ENCODE results near the gene SCEL. TPM values are rescaled to one million over a fixed set of nuclear protein-coding genes. Genes with fewer than 3 reads are reported as not detected.

The SCEL gene
- total RNA-seq, 2 experiments from 2014 or later = not detected

DNA sequence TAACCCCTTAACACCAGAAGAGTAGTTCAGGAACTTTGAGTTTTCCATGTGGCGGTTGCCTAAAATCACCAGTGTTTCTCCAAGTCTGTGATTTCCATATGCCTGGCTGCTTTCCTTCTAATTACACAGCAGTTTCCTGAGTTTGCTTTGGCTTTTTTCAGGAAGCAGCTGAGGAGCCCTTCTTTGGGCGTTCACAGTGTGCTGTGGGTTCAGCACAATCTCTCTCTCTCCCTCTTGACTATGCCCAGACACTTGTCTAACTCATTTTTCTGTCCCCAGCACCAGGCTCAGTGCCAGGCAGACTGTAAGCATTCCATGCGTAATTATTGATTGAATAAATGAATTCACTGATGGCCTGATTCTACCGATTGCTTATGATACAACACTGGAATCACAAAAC is 19.7 kb downstream of the SCEL start:
- POLR2A ChIA-PET = no interaction called here
- H3K27me3 Mint-ChIP-seq = no peaks in the 10 kb centered on the region
- intact Hi-C loops (cut with DNase I, micrococcal nuclease) = no loop called here

DNA sequence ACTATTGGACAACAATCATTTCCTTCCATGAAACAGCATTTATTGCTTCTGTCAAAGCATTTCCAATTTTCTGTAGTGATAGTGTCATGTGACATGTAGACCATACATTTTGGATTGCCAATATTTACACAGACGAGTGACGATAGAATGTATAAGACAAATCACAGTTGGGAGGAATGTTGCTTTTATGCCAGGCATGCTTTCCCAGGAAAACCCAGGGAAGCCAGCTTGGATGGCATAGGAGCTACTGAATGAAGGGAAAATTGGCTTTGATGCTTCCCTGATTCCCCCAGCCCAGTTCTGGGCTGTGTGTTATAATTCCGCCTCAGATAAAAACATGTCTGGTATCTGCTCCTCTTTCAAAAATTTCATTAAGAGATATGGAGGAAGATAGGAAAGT is 22.5 kb downstream of the SCEL start:
- ATAC-seq (ENCODE audit: poor library complexity) (no peak), DNase-seq (no peak)
- intact Hi-C loops (cut with DNase I, micrococcal nuclease) = no loop called here
- Histone ChIP-seq H3K4me3 (ENCODE audit: low read length) (no peak overlapping the region), H3K4me1 (ENCODE audit: insufficient read depth, low read length) (peaks cover 7% of the 10 kb centered on the region), H3K27me3 (ENCODE audit: control insufficient read depth in 1 of 2, insufficient read depth in 2 of 2, low read length in 2 of 2) (no peaks in the 10 kb centered on the region), H3K36me3 (ENCODE audit: insufficient read depth, low read length) (no peaks in the 10 kb centered on the region), H3K27ac (ENCODE audit: low read depth in 1 of 2, low read length in 2 of 2) (no peak overlapping the region), H3K9me3 (ENCODE audit: control insufficient read depth in 1 of 2, insufficient read depth in 1 of 2, low read length in 2 of 2) (no peaks in the 10 kb centered on the region)
- no peaks in the 10 kb centered on the region for H3K27me3 Mint-ChIP-seq
- TF ChIP-seq CTCF (IDR thresholded peaks at IDR 0.05) = no peak
- peak overlapping the region; percentile 51 for H3K27ac Mint-ChIP-seq
- H3K4me3 Mint-ChIP-seq = no peak overlapping the region
- H3K9me3 Mint-ChIP-seq = no peaks in the 10 kb centered on the region
- H3K36me3 Mint-ChIP-seq (ENCODE audit: low read depth) = no peaks in the 10 kb centered on the region
- CTCF ChIA-PET = interaction anchor here (0.6 kb wide), 1 partner anchor 947 kb away, joined by 3 read pairs; no protein-coding TSS in a partner anchor
- POLR2A ChIA-PET = no interaction called here
- H3K4me1 Mint-ChIP-seq (ENCODE audit: low read depth) = peaks cover 16% of the 10 kb centered on the region

More for the DNA sequence above, 19.7 kb downstream of the SCEL start:
- Mint-ChIP-seq H3K4me3 (no peak overlapping the region), H3K36me3 (ENCODE audit: low read depth) (no peaks in the 10 kb centered on the region), H3K4me1 (ENCODE audit: low read depth) (peaks cover 16% of the 10 kb centered on the region), H3K27ac (no peak overlapping the region), H3K9me3 (no peaks in the 10 kb centered on the region)
- no peak for TF ChIP-seq CTCF (IDR thresholded peaks at IDR 0.05)
- no peaks in the 10 kb centered on the region for H3K27me3 ChIP-seq (ENCODE audit: control insufficient read depth in 1 of 2, insufficient read depth in 2 of 2, low read length in 2 of 2)
- no peak overlapping the region for H3K4me3 ChIP-seq (ENCODE audit: low read length)
- peaks cover 7% of the 10 kb centered on the region for H3K4me1 ChIP-seq (ENCODE audit: insufficient read depth, low read length)
- ATAC-seq (ENCODE audit: poor library complexity) = no peak
- no peak overlapping the region for H3K27ac ChIP-seq (ENCODE audit: low read depth in 1 of 2, low read length in 2 of 2)
- no peaks in the 10 kb centered on the region for H3K36me3 ChIP-seq (ENCODE audit: insufficient read depth, low read length)
- DNase-seq = no peak
- no peaks in the 10 kb centered on the region for H3K9me3 ChIP-seq (ENCODE audit: control insufficient read depth in 1 of 2, insufficient read depth in 1 of 2, low read length in 2 of 2)
- CTCF ChIA-PET = no interaction called here

DNA sequence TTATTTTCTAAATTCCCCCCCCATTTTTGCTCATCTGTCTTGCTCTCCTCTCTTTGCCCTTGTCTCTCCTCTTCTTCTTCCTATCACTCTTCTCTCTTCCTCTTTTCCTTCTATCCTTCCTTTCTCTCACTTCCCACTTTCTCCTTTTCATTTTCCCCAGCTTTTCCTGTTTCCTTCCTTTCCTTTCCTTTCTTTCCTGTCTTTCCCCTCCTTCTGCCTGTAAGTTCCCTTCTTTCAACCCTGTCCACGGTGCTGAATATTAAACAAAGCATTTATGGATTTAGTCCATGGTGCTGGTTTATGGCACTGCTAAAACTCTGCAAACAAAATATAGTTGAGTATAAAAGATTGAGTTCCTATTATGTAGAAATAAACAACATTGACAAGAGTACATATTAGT is 27.6 kb downstream of the SCEL start:
- no peaks in the 10 kb centered on the region for H3K27me3 Mint-ChIP-seq
- H3K9me3 ChIP-seq (ENCODE audit: control insufficient read depth in 1 of 2, insufficient read depth in 1 of 2, low read length in 2 of 2) = no peaks in the 10 kb centered on the region
- no peaks in the 10 kb centered on the region for H3K9me3 Mint-ChIP-seq
- no peak for DNase-seq
- H3K4me1 Mint-ChIP-seq (ENCODE audit: low read depth) = peaks cover 14% of the 10 kb centered on the region
- H3K4me3 ChIP-seq (ENCODE audit: low read length) = no peak overlapping the region
- ATAC-seq (ENCODE audit: poor library complexity) = no peak
- no peaks in the 10 kb centered on the region for H3K36me3 ChIP-seq (ENCODE audit: insufficient read depth, low read length)
- no peaks in the 10 kb centered on the region for H3K27me3 ChIP-seq (ENCODE audit: control insufficient read depth in 1 of 2, insufficient read depth in 2 of 2, low read length in 2 of 2)
- no peak overlapping the region for H3K27ac Mint-ChIP-seq
- H3K27ac ChIP-seq (ENCODE audit: low read depth in 1 of 2, low read length in 2 of 2) = no peak overlapping the region
- H3K36me3 Mint-ChIP-seq (ENCODE audit: low read depth) = no peaks in the 10 kb centered on the region
- peaks cover 5% of the 10 kb centered on the region for H3K4me1 ChIP-seq (ENCODE audit: insufficient read depth, low read length)
- intact Hi-C loops (cut with DNase I, micrococcal nuclease) = no loop called here
- TF ChIP-seq CTCF (IDR thresholded peaks at IDR 0.05) = no peak
- CTCF ChIA-PET = no interaction called here
- H3K4me3 Mint-ChIP-seq = no peak overlapping the region
- POLR2A ChIA-PET = no interaction called here

Measured in CD4-positive, alpha-beta T cell (primary cell).